ENCODE measurements around the gene PHLDA1. TPM values are rescaled to one million over a fixed set of nuclear protein-coding genes. Genes with fewer than 3 reads are reported as not detected.
"Not testable (repeated sequence)": the region's sequence is repeated elsewhere in the genome, so short reads cannot be mapped to it uniquely, and the experiment has no call there.

PHLDA1 gene
- total and polyA plus RNA-seq, 2 experiments from 2014 or later: 11.7 to 21.6 TPM

DNA sequence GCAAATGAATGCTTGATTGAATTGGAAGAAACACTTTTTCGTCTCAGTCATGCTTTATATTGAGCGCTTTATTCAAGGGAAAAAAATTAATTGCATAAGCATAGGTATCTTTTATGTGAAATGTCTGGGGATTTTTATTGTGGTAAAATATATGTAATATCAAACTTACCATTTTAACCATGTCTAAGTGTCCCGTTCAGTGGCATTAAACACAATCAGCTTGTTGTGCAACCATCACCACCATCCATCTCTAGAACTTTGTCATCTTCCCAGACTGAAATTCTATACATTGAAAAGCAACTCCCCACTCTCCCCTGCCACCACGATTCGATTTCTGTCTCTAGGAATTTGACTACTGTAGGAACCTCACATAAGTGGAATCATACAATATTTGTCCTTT is 39.8 kb downstream of the PHLDA1 start:
- Histone ChIP-seq H3F3A (replicated peaks; ENCODE audit: low read depth) (no peaks in the 10 kb centered on the region), H3K27ac (ENCODE audit: low read depth) (no peak overlapping the region), H3K27me3 (ENCODE audit: insufficient read depth) (no peaks in the 10 kb centered on the region), H3K4me2 (no peak overlapping the region), H4K20me1 (replicated peaks; ENCODE audit: insufficient read depth) (no peaks in the 10 kb centered on the region), H3K36me3 (ENCODE audit: insufficient read depth) (no peaks in the 10 kb centered on the region), H3K4me1 (ENCODE audit: insufficient read depth) (peaks cover 17% of the 10 kb centered on the region), H3K79me2 (replicated peaks; ENCODE audit: insufficient read depth) (no peaks in the 10 kb centered on the region), H3K9me2 (ENCODE audit: insufficient read depth) (no peaks in the 10 kb centered on the region), H3K4me3 (no peak overlapping the region), H2AFZ (no peak overlapping the region)
- Mint-ChIP-seq H3K4me1 (peaks cover 19% of the 10 kb centered on the region), H3K4me3 (no peak overlapping the region), H3K9me3 (peaks cover 14% of the 10 kb centered on the region), H3K27me3 (ENCODE audit: insufficient read depth, low read depth, poor library complexity) (no peaks in the 10 kb centered on the region), H3K36me3 (ENCODE audit: low read depth) (peaks cover 9% of the 10 kb centered on the region), H3K27ac (no peak overlapping the region)
- TF ChIP-seq, protein P1, sequence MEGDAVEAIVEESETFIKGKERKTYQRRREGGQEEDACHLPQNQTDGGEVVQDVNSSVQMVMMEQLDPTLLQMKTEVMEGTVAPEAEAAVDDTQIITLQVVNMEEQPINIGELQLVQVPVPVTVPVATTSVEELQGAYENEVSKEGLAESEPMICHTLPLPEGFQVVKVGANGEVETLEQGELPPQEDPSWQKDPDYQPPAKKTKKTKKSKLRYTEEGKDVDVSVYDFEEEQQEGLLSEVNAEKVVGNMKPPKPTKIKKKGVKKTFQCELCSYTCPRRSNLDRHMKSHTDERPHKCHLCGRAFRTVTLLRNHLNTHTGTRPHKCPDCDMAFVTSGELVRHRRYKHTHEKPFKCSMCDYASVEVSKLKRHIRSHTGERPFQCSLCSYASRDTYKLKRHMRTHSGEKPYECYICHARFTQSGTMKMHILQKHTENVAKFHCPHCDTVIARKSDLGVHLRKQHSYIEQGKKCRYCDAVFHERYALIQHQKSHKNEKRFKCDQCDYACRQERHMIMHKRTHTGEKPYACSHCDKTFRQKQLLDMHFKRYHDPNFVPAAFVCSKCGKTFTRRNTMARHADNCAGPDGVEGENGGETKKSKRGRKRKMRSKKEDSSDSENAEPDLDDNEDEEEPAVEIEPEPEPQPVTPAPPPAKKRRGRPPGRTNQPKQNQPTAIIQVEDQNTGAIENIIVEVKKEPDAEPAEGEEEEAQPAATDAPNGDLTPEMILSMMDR (conservative IDR thresholded peaks at IDR 0.05; ENCODE audit: low read depth in 2 of 2): no peak
- TF ChIP-seq ZNF331 (CRISPR knock-in tag; IDR thresholded peaks at IDR 0.05; ENCODE audit: low read depth): no peak
- ATAC-seq (no peak), DNase-seq (ENCODE audit: low spot score) (no peak)

DNA sequence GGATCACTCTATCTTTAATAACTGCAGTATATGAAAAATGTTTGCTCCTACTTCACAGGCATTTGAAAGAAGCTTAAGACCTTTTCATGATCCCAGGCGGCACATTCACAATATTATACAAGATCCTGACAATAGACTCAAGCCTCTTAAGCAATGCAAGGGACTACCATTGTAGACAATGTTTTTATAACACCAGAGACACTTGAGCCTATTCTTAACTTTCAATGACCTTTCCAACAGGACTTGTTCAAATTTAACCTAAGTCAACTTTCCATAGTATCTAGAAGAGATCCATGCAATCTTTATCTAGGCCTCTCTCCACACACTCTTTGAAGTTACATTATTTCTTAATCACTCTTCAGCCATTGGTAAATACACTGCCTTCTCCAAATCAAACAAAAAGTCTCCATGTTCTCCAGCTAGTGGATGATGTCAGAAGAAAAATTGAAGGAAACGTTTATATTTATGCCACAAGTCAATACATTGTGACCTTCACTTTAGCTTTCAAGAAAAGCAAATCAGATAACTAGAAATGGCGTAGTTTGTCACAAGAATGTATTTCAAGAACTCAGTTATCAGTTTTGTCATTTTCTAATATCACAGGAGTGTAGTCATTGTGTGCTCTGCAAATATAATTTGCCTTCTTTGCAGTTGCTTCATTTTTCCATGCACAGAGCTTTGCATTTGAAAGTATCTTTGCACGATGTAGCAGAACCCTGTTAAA is 41.2 kb downstream of the PHLDA1 start:
- Histone ChIP-seq H3K79me2 (replicated peaks; ENCODE audit: insufficient read depth) (no peaks in the 10 kb centered on the region), H4K20me1 (replicated peaks; ENCODE audit: insufficient read depth) (no peaks in the 10 kb centered on the region), H3K4me3 (no peak overlapping the region), H3K27me3 (ENCODE audit: insufficient read depth) (no peaks in the 10 kb centered on the region), H3K27ac (ENCODE audit: low read depth) (no peak overlapping the region), H3K9me2 (ENCODE audit: insufficient read depth) (no peaks in the 10 kb centered on the region), H3K4me2 (no peak overlapping the region), H3K4me1 (ENCODE audit: insufficient read depth) (peaks cover 17% of the 10 kb centered on the region), H3F3A (replicated peaks; ENCODE audit: low read depth) (no peaks in the 10 kb centered on the region), H2AFZ (no peak overlapping the region), H3K36me3 (ENCODE audit: insufficient read depth) (no peaks in the 10 kb centered on the region)
- Mint-ChIP-seq H3K27me3 (ENCODE audit: insufficient read depth, low read depth, poor library complexity) (no peaks in the 10 kb centered on the region), H3K36me3 (ENCODE audit: low read depth) (peaks cover 9% of the 10 kb centered on the region), H3K4me1 (peaks cover 25% of the 10 kb centered on the region), H3K9me3 (peaks cover 14% of the 10 kb centered on the region), H3K4me3 (no peak overlapping the region), H3K27ac (no peak overlapping the region)
- TF ChIP-seq, protein P1 (conservative IDR thresholded peaks at IDR 0.05; ENCODE audit: low read depth in 2 of 2): no peak
- TF ChIP-seq JUNB (IDR thresholded peaks at IDR 0.05; ENCODE audit: unreplicated experiment): no peak
- TF ChIP-seq, protein P2, sequence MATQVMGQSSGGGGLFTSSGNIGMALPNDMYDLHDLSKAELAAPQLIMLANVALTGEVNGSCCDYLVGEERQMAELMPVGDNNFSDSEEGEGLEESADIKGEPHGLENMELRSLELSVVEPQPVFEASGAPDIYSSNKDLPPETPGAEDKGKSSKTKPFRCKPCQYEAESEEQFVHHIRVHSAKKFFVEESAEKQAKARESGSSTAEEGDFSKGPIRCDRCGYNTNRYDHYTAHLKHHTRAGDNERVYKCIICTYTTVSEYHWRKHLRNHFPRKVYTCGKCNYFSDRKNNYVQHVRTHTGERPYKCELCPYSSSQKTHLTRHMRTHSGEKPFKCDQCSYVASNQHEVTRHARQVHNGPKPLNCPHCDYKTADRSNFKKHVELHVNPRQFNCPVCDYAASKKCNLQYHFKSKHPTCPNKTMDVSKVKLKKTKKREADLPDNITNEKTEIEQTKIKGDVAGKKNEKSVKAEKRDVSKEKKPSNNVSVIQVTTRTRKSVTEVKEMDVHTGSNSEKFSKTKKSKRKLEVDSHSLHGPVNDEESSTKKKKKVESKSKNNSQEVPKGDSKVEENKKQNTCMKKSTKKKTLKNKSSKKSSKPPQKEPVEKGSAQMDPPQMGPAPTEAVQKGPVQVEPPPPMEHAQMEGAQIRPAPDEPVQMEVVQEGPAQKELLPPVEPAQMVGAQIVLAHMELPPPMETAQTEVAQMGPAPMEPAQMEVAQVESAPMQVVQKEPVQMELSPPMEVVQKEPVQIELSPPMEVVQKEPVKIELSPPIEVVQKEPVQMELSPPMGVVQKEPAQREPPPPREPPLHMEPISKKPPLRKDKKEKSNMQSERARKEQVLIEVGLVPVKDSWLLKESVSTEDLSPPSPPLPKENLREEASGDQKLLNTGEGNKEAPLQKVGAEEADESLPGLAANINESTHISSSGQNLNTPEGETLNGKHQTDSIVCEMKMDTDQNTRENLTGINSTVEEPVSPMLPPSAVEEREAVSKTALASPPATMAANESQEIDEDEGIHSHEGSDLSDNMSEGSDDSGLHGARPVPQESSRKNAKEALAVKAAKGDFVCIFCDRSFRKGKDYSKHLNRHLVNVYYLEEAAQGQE (IDR thresholded peaks at IDR 0.05; ENCODE audit: unreplicated experiment): no peak
- no peak for ATAC-seq
- DNase-seq (ENCODE audit: low spot score): no peak

DNA sequence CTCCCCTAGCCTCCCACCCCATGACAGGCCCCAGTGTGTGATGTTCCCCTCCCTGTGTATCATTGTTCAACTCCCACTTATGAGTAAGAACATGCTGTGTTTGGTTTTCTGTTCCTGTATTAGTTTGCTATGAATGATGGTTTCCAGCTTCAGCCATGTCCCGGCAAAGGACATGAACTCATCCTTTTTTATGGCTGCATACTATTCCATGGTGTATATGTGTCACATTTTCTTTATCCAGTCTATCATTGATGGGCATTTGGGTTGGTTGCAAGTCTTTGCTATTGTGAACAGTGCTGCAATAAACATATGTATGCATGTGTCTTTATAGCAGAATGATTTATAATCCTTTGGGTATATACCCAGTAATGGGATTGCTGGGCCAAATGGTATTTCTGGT is 43.9 kb downstream of the PHLDA1 start:
- H2AFZ ChIP-seq; H3K36me3 Mint-ChIP-seq (ENCODE audit: low read depth); H3K4me3 ChIP-seq; H3K27ac Mint-ChIP-seq; H3F3A ChIP-seq (replicated peaks; ENCODE audit: low read depth); H3K36me3 ChIP-seq (ENCODE audit: insufficient read depth); H3K27ac ChIP-seq (ENCODE audit: low read depth); H3K4me3 Mint-ChIP-seq; H3K4me2 ChIP-seq; H4K20me1 ChIP-seq (replicated peaks; ENCODE audit: insufficient read depth); H3K4me1 ChIP-seq (ENCODE audit: insufficient read depth); ATAC-seq; H3K79me2 ChIP-seq (replicated peaks; ENCODE audit: insufficient read depth); DNase-seq (ENCODE audit: low spot score); H3K27me3 ChIP-seq (ENCODE audit: insufficient read depth); H3K27me3 Mint-ChIP-seq (ENCODE audit: insufficient read depth, low read depth, poor library complexity); H3K9me2 ChIP-seq (ENCODE audit: insufficient read depth): not testable (repeated sequence)
- H3K4me1 Mint-ChIP-seq: peaks cover 14% of the 10 kb centered on the region
- peaks cover 14% of the 10 kb centered on the region for H3K9me3 Mint-ChIP-seq
